HEK293 (cell line): ENCODE results near the gene CDH1.

ENCODE experiments used
- CTCF ChIP-seq: fragments of 450-650 bp; formaldehyde crosslinking; IDR thresholded peaks from 2 replicates; pipeline ENCODE4 v1.5.1; 2016; ENCODE audit warnings: missing biosample characterization, missing genetic modification characterization
- KLF9 ChIP-seq: fragments of 450-650 bp; formaldehyde crosslinking; IDR thresholded peaks from 2 replicates; pipeline ENCODE4 v1.5.1; 2016; ENCODE audit warnings: missing biosample characterization, missing genetic modification characterization, low read depth
- REST ChIP-seq: fragments of 450-650 bp; formaldehyde crosslinking; IDR thresholded peaks from 2 replicates; pipeline ENCODE4 v1.5.1; 2016; ENCODE audit warnings: missing biosample characterization, missing genetic modification characterization
- ZBTB7A ChIP-seq: fragments of 450-650 bp; formaldehyde crosslinking; IDR thresholded peaks from 2 replicates; pipeline ENCODE4 v1.5.1; 2016; ENCODE audit warnings: low read depth, missing biosample characterization, missing genetic modification characterization
- ZNF16 ChIP-seq: fragments of 450-650 bp; formaldehyde crosslinking; IDR thresholded peaks from 2 replicates; pipeline ENCODE4 v1.5.1; 2016; ENCODE audit warnings: low read depth, missing biosample characterization, missing genetic modification characterization
- ZNF274 ChIP-seq, 2 experiments: fragments of 200-500 bp in 1 of 2; fragments of 450-650 bp in 1 of 2; sonication (Bioruptor generic) in 1 of 2; formaldehyde crosslinking in 1 of 2; IDR thresholded peaks; 2 replicates each; pipeline versions ENCODE4 v1.5.1 to v1.6.1; 2014 to 2016; ENCODE audit warnings: borderline replicate concordance in 1 of 2, inconsistent platforms in 1 of 2, low read length in 1 of 2, missing biosample characterization in 1 of 2, missing genetic modification characterization in 1 of 2
- ZNF670 ChIP-seq: fragments of 450-650 bp; formaldehyde crosslinking; IDR thresholded peaks from 2 replicates; pipeline ENCODE4 v1.5.1; 2016; ENCODE audit warnings: missing biosample characterization, missing genetic modification characterization, low read depth

GRCh38 chr16:68695575-68695974, 41.5 kb upstream of the CDH1 start:
- TF ChIP-seq CTCF, result no peak
- TF ChIP-seq ZBTB7A (tag by site-specific recombination), result no peak
- no peak for TF ChIP-seq REST (tag by site-specific recombination)
- no peak for TF ChIP-seq ZNF670 (tag by site-specific recombination)
- TF ChIP-seq KLF9 (tag by site-specific recombination), result no peak
- TF ChIP-seq ZNF16 (tag by site-specific recombination), result no peak
- no peak for TF ChIP-seq ZNF274 (IDR thresholded peaks at IDR 0.05; ENCODE audit: low read length)
- no peak for TF ChIP-seq ZNF274 (tag by site-specific recombination; IDR thresholded peaks at IDR 0.05; ENCODE audit: borderline replicate concordance)
